ENCODE data around the gene REEP1.

REEP1 gene

GRCh38 chr2:86338778-86339295 lies 1.4 kb upstream of the REEP1 start:
- no peak overlapping the region for H3K27ac ChIP-seq (ENCODE audit: poor library complexity, severe bottlenecking)
- H3K27me3 ChIP-seq (ENCODE audit: insufficient read depth, poor library complexity, severe bottlenecking), result peaks cover 58% of the 10 kb centered on the region
- no peaks in the 10 kb centered on the region for H3K4me1 ChIP-seq (ENCODE audit: insufficient read depth, poor library complexity, severe bottlenecking)
- H3K9me3 ChIP-seq (ENCODE audit: severe bottlenecking), result peaks cover 3% of the 10 kb centered on the region
- ATAC-seq (ENCODE audit: low read depth), result no peak
- H3K36me3 ChIP-seq (ENCODE audit: low read depth), result no peaks in the 10 kb centered on the region
- no peak for DNase-seq (ENCODE audit: low spot score)
- no peak for TF ChIP-seq CTCF (IDR thresholded peaks at IDR 0.05; ENCODE audit: poor library complexity, severe bottlenecking)
- no peak overlapping the region for H3K4me3 ChIP-seq (ENCODE audit: severe bottlenecking)

GRCh38 chr2:86336675-86337243 lies 667 bp downstream of the REEP1 start:
- H3K36me3 ChIP-seq (ENCODE audit: low read depth), result no peaks in the 10 kb centered on the region
- no peak overlapping the region for H3K27ac ChIP-seq (ENCODE audit: poor library complexity, severe bottlenecking)
- H3K9me3 ChIP-seq (ENCODE audit: severe bottlenecking), result peaks cover 3% of the 10 kb centered on the region
- H3K27me3 ChIP-seq (ENCODE audit: insufficient read depth, poor library complexity, severe bottlenecking), result peaks cover 57% of the 10 kb centered on the region
- peak overlapping the region; percentile 34 for H3K4me3 ChIP-seq (ENCODE audit: severe bottlenecking)
- TF ChIP-seq CTCF (IDR thresholded peaks at IDR 0.05; ENCODE audit: poor library complexity, severe bottlenecking), result no peak
- no peaks in the 10 kb centered on the region for H3K4me1 ChIP-seq (ENCODE audit: insufficient read depth, poor library complexity, severe bottlenecking)
- ATAC-seq (ENCODE audit: low read depth) (peak; percentile 5; the same call in 1 of the 3 replicates), DNase-seq (ENCODE audit: low spot score) (no peak)

GRCh38 chr2:86335865-86336674 lies 1.4 kb downstream of the REEP1 start:
- ATAC-seq (ENCODE audit: low read depth) (no peak), DNase-seq (ENCODE audit: low spot score) (no peak)
- H3K4me1 ChIP-seq (ENCODE audit: insufficient read depth, poor library complexity, severe bottlenecking), result no peaks in the 10 kb centered on the region
- no peak for TF ChIP-seq CTCF (IDR thresholded peaks at IDR 0.05; ENCODE audit: poor library complexity, severe bottlenecking)
- no peak overlapping the region for H3K4me3 ChIP-seq (ENCODE audit: severe bottlenecking)
- H3K9me3 ChIP-seq (ENCODE audit: severe bottlenecking), result no peaks in the 10 kb centered on the region
- H3K27ac ChIP-seq (ENCODE audit: poor library complexity, severe bottlenecking), result no peak overlapping the region
- H3K36me3 ChIP-seq (ENCODE audit: low read depth), result no peaks in the 10 kb centered on the region
- H3K27me3 ChIP-seq (ENCODE audit: insufficient read depth, poor library complexity, severe bottlenecking), result peaks cover 54% of the 10 kb centered on the region

GRCh38 chr2:86333378-86333777 lies 4.0 kb downstream of the REEP1 start:
- H3K9me3 ChIP-seq (ENCODE audit: severe bottlenecking), result no peaks in the 10 kb centered on the region
- no peaks in the 10 kb centered on the region for H3K4me1 ChIP-seq (ENCODE audit: insufficient read depth, poor library complexity, severe bottlenecking)
- no peak overlapping the region for H3K4me3 ChIP-seq (ENCODE audit: severe bottlenecking)
- H3K27ac ChIP-seq (ENCODE audit: poor library complexity, severe bottlenecking), result no peak overlapping the region
- H3K36me3 ChIP-seq (ENCODE audit: low read depth), result no peaks in the 10 kb centered on the region
- peaks cover 27% of the 10 kb centered on the region for H3K27me3 ChIP-seq (ENCODE audit: insufficient read depth, poor library complexity, severe bottlenecking)
- TF ChIP-seq CTCF (IDR thresholded peaks at IDR 0.05; ENCODE audit: poor library complexity, severe bottlenecking), result no peak
- no peak for ATAC-seq (ENCODE audit: low read depth)
- no peak for DNase-seq (ENCODE audit: low spot score)

- Histone ChIP-seq H3K4me3 (ENCODE audit: severe bottlenecking) (no peak overlapping the region), H3K4me1 (ENCODE audit: insufficient read depth, poor library complexity, severe bottlenecking) (no peaks in the 10 kb centered on the region), H3K27ac (ENCODE audit: poor library complexity, severe bottlenecking) (no peak overlapping the region), H3K27me3 (ENCODE audit: insufficient read depth, poor library complexity, severe bottlenecking) (peaks cover 20% of the 10 kb centered on the region), H3K9me3 (ENCODE audit: severe bottlenecking) (no peaks in the 10 kb centered on the region), H3K36me3 (ENCODE audit: low read depth) (no peaks in the 10 kb centered on the region)
- TF ChIP-seq CTCF (IDR thresholded peaks at IDR 0.05; ENCODE audit: poor library complexity, severe bottlenecking), result no peak
- DNase-seq (ENCODE audit: low spot score), result no peak
- ATAC-seq (ENCODE audit: low read depth), result no peak
Measured at GRCh38 chr2:86332654-86333053, 4.8 kb downstream of the REEP1 start.

All from RWPE2 (cell line).